Right lobe of liver (tissue), 6 donors: ENCODE results near the gene MAU2. TPM values are rescaled to one million over a fixed set of nuclear protein-coding genes. Genes with fewer than 3 reads are reported as not detected.

Experiments
- ATAC-seq, 4 donors: fragments of 200-7000 bp; cut with Tn5 transposase; one replicate each; pipeline ENCODE4 v1.9.1; 2020; ENCODE audit warnings: mild to moderate bottlenecking in 4 of 4, moderate library complexity in 4 of 4
- DNase-seq, 3 donors: peaks; one replicate each; pipeline ENCODE4 v3.0.0-alpha.2; 2020
- H3K27ac ChIP-seq, 3 donors: fragments of 200-600 bp; one replicate each; pipeline ENCODE4 v1.8.0; 2022
- H3K27me3 ChIP-seq, 2 donors: fragments of 200-600 bp; one replicate each; pipeline ENCODE4 v1.8.0; 2022
- H3K36me3 ChIP-seq, 4 donors: fragments of 200-600 bp; sonication (generic) in 1 of 4; one replicate each; pipeline versions ENCODE4 v1.5.1 to v1.8.0; 2017 to 2022; ENCODE audit warnings: control low read depth in 1 of 4
- H3K4me1 ChIP-seq, 4 donors: fragments of 200-600 bp; sonication (generic) in 1 of 4; one replicate each; pipeline versions ENCODE4 v1.5.1 to v1.8.0; 2017 to 2022; ENCODE audit warnings: control low read depth in 1 of 4
- H3K4me3 ChIP-seq, 3 donors: fragments of 200-600 bp; one replicate each; pipeline ENCODE4 v1.8.0; 2022
- H3K9me3 ChIP-seq, 4 donors: fragments of 200-600 bp; sonication (generic) in 1 of 4; one replicate each; pipeline versions ENCODE4 v1.5.1 to v1.8.0; 2017 to 2022; ENCODE audit warnings: control low read depth in 1 of 4
- CTCF ChIP-seq, 4 donors: fragments of 200-600 bp in 3 of 4; fragments of 450-650 bp in 1 of 4; IDR thresholded peaks; one replicate each; pipeline versions ENCODE4 v1.5.1 to v1.8.0; 2016 to 2022; ENCODE audit warnings: antibody characterized with exemption in 4 of 4, mild to moderate bottlenecking in 2 of 4
- POLR2A ChIP-seq: fragments of 450-650 bp; IDR thresholded peaks from one replicate; pipeline ENCODE4 v1.6.1; 2017; ENCODE audit warnings: antibody characterized with exemption, mild to moderate bottlenecking
- WGBS: methylation state at CpG from one replicate; pipeline ENCODE4 v1.1.6; 2018; ENCODE audit warnings: low coverage, low lambda C conversion rate; ENCODE audit not compliant: insufficient coverage; ENCODE audit errors: missing lambda C conversion rate; 5-methylcytosine and 5-hydroxymethylcytosine counted together
- intact Hi-C, 2 donors: fragments of 100-400 bp; cut with DNase I; formaldehyde crosslinking; loops; one replicate each; pipeline versions ENCODE4 v1.11.2 to v1.14.1; 2022
- total RNA-seq, 6 experiments: library from RNA; depleted of rRNA in 2 of 6; stranded (reverse); fragments of >200 nt in 2 of 6; fragmentation: NEBNext Ultra II Directional in 3 of 6; extraction: Animal tissue kit (Norgen Biotek cat#: 25700) in 3 of 6; gene quantifications; one replicate each; pipeline versions ENCODE4 v1.1.0 to v1.2.4, GENCODE V29; 2016 to 2023
- donor health status: DM: no; HTN: yes; CAD: no.
- donor health status: DM: no; HTN: no; CAD: no.
- donor health status: DM: no; HTN: no; CAD: no.
- donor health status: DM: no; HTN: yes; CAD: no.
- donor health status: DM: no; HTN: yes; CAD: no.

The MAU2 gene
- total RNA-seq, 6 experiments from 2014 or later, result 10.4 to 30.4 (median 19.3) TPM

GRCh38 chr19:19384486-19384885 is 63.9 kb downstream of the MAU2 start:
- Histone ChIP-seq H3K36me3 (no peaks in the 10 kb centered on the region), H3K27me3 (no peaks in the 10 kb centered on the region), H3K9me3 (no peaks in the 10 kb centered on the region), H3K4me3 (peak overlapping the region in 2 of 3 donors; percentile 69 to 74), H3K27ac (peak overlapping the region; percentile 53 to 77 (median 62)), H3K4me1 (peaks cover 0 to 28% (median 5%) of the 10 kb centered on the region in 4 donors)
- WGBS, result 56% methylated on average over 7 of the region's 13 CpGs
- TF ChIP-seq CTCF (IDR thresholded peaks at IDR 0.05), result no peak
- no peak for TF ChIP-seq POLR2A
- intact Hi-C loops, result no loop called here
- DNase-seq (peak in 1 of 3 donors; percentile 46), ATAC-seq (no peak)

DNA sequence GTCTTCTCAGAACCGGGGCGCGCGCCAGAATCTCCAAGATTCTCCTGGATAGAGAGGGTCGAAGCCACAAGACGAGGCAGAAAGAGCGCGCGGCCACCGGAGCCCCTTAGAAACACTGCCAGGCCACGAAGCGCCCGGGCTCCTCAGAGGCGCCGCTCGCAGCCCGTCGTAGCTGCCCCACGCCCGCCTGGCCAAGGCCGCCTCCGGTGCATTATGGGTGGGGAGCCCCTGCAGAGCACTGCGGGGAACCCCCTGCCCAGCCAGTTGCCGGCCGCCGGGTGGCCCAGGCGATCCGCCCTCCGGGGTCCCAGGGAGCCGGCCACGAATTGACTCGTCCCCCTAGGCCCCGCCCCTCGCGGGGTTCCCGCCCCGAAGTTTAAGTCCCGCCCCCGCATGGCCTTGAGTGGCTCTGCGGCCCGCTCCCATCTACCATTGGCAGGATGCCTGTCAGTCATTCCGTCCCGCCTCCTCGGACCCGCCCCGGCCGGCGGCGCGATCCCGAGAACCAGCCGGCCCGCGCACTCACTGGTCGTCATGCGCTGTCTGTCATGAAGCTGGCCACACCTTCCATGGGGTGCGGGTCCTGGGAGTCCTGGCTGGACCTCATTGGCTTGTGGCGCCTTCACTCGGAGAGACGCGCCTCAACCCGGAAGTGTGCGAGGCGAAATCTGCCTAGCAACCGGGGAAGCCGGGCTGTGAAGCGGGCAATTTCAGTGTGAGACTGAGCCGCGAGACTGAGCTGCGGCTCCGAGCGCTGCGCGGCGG is 64.7 kb downstream of the MAU2 start:
- Histone ChIP-seq H3K9me3 (no peaks in the 10 kb centered on the region), H3K27me3 (no peaks in the 10 kb centered on the region), H3K36me3 (no peaks in the 10 kb centered on the region), H3K27ac (peak overlapping the region; percentile 53 to 87 (median 71)), H3K4me3 (peak overlapping the region; percentile 74 to 83 (median 78)), H3K4me1 (peaks cover 0 to 31% (median 5%) of the 10 kb centered on the region in 4 donors)
- intact Hi-C loops, result no loop called here
- peak; percentile 100 for DNase-seq
- WGBS, result 0% methylated on average over 26 of the region's 75 CpGs
- ATAC-seq, result peak; percentile 95 to 98 (median 96)
- TF ChIP-seq POLR2A (peak; percentile 54), CTCF (IDR thresholded peaks at IDR 0.05) (peak in 3 of 4 donors; percentile 21 to 29 (median 26))

DNA sequence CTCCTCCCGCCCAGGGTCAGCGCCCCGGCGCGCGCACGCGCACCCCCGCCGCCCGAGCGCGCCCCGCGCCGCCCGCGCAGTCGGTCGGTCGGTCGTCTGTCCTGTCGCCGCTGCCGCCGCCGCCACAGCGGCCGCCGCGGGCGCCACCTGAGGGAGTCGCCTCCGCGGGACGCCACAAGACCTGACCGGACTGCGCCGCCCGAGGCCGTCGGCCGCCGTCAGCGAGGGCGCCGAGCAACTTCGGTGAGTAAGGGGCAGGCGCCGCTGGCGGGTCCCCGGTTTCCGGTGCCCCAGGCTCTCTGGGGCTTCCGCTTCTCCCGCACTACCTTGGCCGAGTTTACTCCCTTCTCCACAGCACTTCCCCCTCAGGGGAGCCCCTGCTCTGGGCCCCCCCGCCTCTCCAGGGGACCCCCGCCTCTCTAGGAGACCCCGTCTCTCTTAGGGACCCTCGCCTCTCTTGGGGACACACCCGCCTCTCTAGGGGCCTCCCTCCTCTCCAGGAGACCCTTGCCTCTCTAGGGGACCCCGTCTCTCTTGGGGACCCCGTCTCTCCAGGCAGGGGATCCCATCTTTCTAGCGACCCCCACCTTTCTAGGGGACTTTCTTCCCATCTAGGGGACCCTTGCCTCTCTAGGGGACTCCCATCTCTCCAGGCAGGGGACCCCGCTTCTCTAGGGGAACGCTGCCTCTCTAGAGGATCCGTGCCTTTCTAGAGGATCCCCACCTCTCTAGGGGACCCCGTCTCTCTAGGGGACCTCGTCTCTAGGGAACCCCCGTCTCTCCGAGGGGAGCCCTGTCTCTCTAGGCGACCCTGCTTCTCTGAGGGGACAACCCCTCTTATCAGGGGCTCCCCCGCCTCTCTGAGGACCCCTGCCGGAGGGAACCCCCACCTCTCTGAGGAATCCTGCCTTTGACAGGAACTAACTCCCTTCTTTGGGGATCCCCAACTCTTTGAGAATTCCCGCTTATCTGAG is 65.6 kb downstream of the MAU2 start:
- ATAC-seq (peak in 1 of 4 donors; percentile 0), DNase-seq (peak in 1 of 3 donors; percentile 73)
- Histone ChIP-seq H3K9me3 (no peaks in the 10 kb centered on the region), H3K4me1 (peaks cover 0 to 31% (median 5%) of the 10 kb centered on the region in 4 donors), H3K36me3 (no peaks in the 10 kb centered on the region), H3K4me3 (peak overlapping the region; percentile 74 to 83 (median 78)), H3K27me3 (no peaks in the 10 kb centered on the region), H3K27ac (peak overlapping the region; percentile 71 to 87 (median 73))
- TF ChIP-seq POLR2A, result peak; percentile 65
- TF ChIP-seq CTCF (IDR thresholded peaks at IDR 0.05), result no peak
- 5% methylated on average over 17 of the region's 75 CpGs for whole genome bisulfite sequencing
- intact Hi-C loops, result no loop called here

DNA sequence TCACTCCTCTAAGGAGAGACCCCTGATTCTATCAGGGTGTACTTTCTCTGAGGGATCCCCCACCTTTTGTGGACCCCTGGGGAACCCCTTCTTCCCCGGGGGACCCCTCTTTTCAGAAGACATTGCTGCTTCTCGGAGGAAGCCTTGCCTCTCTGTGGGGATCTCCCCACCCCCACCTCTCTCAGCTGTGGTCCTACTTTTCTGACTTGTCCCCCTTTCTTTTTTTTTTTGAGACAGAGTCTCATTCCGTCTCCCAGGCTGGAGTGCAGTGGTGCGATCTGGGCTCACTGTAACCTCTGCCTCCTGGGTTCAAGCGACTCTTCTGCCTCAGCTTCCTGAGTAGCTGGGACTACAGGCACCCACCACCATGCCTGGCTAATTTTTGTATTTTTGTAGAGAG is 66.5 kb downstream of the MAU2 start:
- Histone ChIP-seq H3K4me1 (peaks cover 0 to 31% (median 5%) of the 10 kb centered on the region in 4 donors), H3K27ac (peak overlapping the region; percentile 71 to 87 (median 73)), H3K36me3 (no peaks in the 10 kb centered on the region), H3K9me3 (no peaks in the 10 kb centered on the region), H3K4me3 (peak overlapping the region in 2 of 3 donors; percentile 78 to 83), H3K27me3 (no peaks in the 10 kb centered on the region)
- no peak for TF ChIP-seq CTCF (IDR thresholded peaks at IDR 0.05)
- TF ChIP-seq POLR2A, result no peak
- ATAC-seq (no peak), DNase-seq (no peak)
- 60% methylated on average over 4 of the region's 5 CpGs for WGBS
- intact Hi-C loops, result no loop called here
